CMK (cell line): Measurements from ENCODE around the gene PPM1G.
"Not testable (repeated sequence)": the region's sequence is repeated elsewhere in the genome, so short reads cannot be mapped to it uniquely, and the experiment has no call there.

Source experiments
- DNase-seq: peaks from one replicate; pipeline ENCODE4 v3.0.0-alpha.2; 2010; ENCODE audit warnings: low read depth

The PPM1G gene

GRCh38 chr2:27375513-27376099 lies 33.8 kb downstream of the PPM1G start:
- DNase-seq, result no peak

- DNase-seq, result no peak
Measured at GRCh38 chr2:27373567-27373966, 35.8 kb downstream of the PPM1G start.

GRCh38 chr2:27372937-27373336 lies 36.5 kb downstream of the PPM1G start:
- no peak for DNase-seq

- peak; percentile 67 for DNase-seq
Measured at GRCh38 chr2:27370816-27371620, 38.4 kb downstream of the PPM1G start.

GRCh38 chr2:27370026-27370815 lies 39.2 kb downstream of the PPM1G start, which contains the start of the genes EIF2B4 and SNX17:
Gene EIF2B4, minus strand, starts transcription at chr2:27370338. Its CDS starts 24 bp downstream, at chr2:27370314.
Gene SNX17, plus strand, starts transcription at chr2:27370616. Its CDS starts 128 bp downstream, at chr2:27370744.
- DNase-seq, result peak; percentile 99

GRCh38 chr2:27369471-27370025 lies 39.8 kb downstream of the PPM1G start:
- no peak for DNase-seq

GRCh38 chr2:27363933-27364332 lies 45.5 kb downstream of the PPM1G start:
- DNase-seq, result no peak

- no peak for DNase-seq
Measured at GRCh38 chr2:27362678-27363420, 46.5 kb downstream of the PPM1G start.

- peak; percentile 98 for DNase-seq
Measured at GRCh38 chr2:27356382-27357181, 52.8 kb downstream of the PPM1G start, which contains the start of gene GTF3C2. Gene GTF3C2, minus strand, starts transcription at chr2:27356764. Its CDS starts 13,210 bp downstream, at chr2:27343554.

- DNase-seq, result no peak
Measured at GRCh38 chr2:27356056-27356381, 53.4 kb downstream of the PPM1G start.

- no peak for DNase-seq
Measured at GRCh38 chr2:27354597-27354927, 54.8 kb downstream of the PPM1G start.

- DNase-seq, result no peak
Measured at GRCh38 chr2:27353762-27354596, 55.4 kb downstream of the PPM1G start.

- DNase-seq, result not testable (repeated sequence)
Measured at GRCh38 chr2:27353386-27353761, 56.0 kb downstream of the PPM1G start.

GRCh38 chr2:27351802-27352598 lies 57.4 kb downstream of the PPM1G start:
- no peak for DNase-seq

GRCh38 chr2:27350106-27350693 lies 59.2 kb downstream of the PPM1G start:
- DNase-seq, result no peak

- DNase-seq, result no peak
Measured at GRCh38 chr2:27347641-27348040, 61.8 kb downstream of the PPM1G start.

GRCh38 chr2:27336173-27336572 lies 73.2 kb downstream of the PPM1G start:
- no peak for DNase-seq

GRCh38 chr2:27335311-27335710 lies 74.1 kb downstream of the PPM1G start:
- DNase-seq, result no peak
